ENCODE data around the gene LRRC71. TPM values are rescaled to one million over a fixed set of nuclear protein-coding genes. Genes with fewer than 3 reads are reported as not detected.

Gene LRRC71
- total RNA-seq, 3 donors from 2014 or later = not detected

DNA sequence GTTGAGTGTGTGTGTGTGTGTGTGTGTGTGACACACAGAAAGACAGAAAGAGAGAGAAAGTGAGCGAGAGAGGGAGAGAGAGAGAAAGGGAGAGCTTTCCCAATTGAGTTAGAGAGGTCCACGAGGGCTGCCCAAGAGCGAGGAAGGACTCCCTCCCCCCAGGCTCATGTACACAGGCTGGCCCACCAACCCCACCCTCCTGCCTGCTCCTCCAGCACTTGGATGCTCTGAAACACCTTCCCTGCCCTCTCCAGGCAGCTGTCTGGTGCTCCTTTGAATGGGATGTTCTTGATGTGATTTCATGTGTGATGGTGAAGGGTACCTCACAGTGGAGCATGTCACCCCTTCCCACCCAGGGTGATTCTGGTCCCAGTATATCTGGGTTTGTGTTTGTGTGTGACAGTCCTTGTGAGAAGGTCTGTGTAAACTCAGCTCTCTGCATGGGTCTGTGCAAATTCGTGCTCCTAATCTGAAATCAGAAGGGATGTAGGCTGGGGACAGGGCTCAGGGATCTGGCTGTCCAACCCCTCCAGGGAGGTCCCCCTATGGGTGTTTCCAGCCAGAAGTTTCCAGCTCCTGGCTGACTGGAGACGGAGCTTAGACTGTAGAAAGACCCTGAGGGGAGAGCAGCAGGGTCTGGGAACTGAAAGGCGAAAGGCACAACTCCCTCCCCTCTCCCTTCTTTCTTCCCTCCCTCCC lies 33.7 kb upstream of the LRRC71 start:
- TF ChIP-seq, protein P1, sequence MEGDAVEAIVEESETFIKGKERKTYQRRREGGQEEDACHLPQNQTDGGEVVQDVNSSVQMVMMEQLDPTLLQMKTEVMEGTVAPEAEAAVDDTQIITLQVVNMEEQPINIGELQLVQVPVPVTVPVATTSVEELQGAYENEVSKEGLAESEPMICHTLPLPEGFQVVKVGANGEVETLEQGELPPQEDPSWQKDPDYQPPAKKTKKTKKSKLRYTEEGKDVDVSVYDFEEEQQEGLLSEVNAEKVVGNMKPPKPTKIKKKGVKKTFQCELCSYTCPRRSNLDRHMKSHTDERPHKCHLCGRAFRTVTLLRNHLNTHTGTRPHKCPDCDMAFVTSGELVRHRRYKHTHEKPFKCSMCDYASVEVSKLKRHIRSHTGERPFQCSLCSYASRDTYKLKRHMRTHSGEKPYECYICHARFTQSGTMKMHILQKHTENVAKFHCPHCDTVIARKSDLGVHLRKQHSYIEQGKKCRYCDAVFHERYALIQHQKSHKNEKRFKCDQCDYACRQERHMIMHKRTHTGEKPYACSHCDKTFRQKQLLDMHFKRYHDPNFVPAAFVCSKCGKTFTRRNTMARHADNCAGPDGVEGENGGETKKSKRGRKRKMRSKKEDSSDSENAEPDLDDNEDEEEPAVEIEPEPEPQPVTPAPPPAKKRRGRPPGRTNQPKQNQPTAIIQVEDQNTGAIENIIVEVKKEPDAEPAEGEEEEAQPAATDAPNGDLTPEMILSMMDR (IDR thresholded peaks at IDR 0.05) = no peak
- H3K4me1 ChIP-seq (ENCODE audit: low read depth) = no peaks in the 10 kb centered on the region
- intact Hi-C loops (cut with DNase I, micrococcal nuclease) = no loop called here
- DNase-seq = no peak
- H3K4me3 ChIP-seq = no peak overlapping the region
- H3K9me3 ChIP-seq = no peaks in the 10 kb centered on the region
- no peak for ATAC-seq
- H3K36me3 ChIP-seq (ENCODE audit: low read depth) = no peaks in the 10 kb centered on the region

DNA sequence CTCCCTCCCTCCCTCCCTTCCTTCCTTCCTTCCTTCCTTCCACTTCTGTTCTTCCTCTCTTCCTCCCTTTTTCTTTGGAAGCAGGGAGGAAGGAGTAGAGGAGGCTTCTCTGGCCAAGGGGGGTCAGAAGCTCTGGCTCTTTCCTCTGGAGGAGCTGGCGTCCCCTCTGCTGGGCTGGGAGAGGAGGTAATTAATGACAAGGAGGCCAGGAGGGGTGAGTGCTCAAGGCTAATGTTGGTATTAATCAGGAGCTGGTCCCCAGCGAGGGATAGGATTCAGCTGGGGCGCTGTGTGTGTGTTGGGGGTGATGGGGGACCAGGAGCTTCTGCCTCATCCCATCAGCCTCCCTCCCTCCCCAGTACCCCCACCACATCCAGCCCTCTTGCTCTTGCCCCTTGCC lies 33.1 kb upstream of the LRRC71 start:
- peaks cover 3% of the 10 kb centered on the region for H3K4me1 ChIP-seq (ENCODE audit: low read depth)
- DNase-seq = no peak
- no peaks in the 10 kb centered on the region for H3K36me3 ChIP-seq (ENCODE audit: low read depth)
- intact Hi-C loops (cut with DNase I, micrococcal nuclease) = no loop called here
- ATAC-seq = no peak
- no peak overlapping the region for H3K4me3 ChIP-seq
- TF ChIP-seq, protein P1 (IDR thresholded peaks at IDR 0.05) = no peak
- H3K9me3 ChIP-seq = no peaks in the 10 kb centered on the region

DNA sequence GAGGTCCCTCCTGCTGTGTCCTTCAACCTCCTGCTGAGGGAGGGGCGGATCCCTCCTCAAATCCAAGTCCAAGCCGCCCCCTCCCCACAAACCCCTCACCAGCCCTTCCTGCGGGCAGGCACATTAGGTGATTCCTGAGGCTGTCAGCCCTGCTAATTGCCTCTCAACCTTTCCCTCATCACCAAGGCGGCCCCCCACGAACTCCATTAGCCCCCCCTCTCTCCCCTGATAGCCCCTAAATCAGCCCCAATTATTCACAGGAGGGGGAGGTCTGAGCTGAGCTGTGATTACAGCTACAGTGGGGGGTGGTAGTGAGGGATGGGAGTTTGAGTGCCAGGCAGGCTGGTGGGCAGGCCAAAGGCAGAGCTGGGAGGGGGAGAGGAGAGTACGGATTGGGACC lies 32.7 kb upstream of the LRRC71 start:
- no peaks in the 10 kb centered on the region for H3K9me3 ChIP-seq
- peaks cover 3% of the 10 kb centered on the region for H3K4me1 ChIP-seq (ENCODE audit: low read depth)
- H3K4me3 ChIP-seq = no peak overlapping the region
- ATAC-seq (no peak), DNase-seq (no peak)
- no peaks in the 10 kb centered on the region for H3K36me3 ChIP-seq (ENCODE audit: low read depth)
- TF ChIP-seq, protein P1 (IDR thresholded peaks at IDR 0.05) = no peak
- intact Hi-C loops (cut with DNase I, micrococcal nuclease) = no loop called here

DNA sequence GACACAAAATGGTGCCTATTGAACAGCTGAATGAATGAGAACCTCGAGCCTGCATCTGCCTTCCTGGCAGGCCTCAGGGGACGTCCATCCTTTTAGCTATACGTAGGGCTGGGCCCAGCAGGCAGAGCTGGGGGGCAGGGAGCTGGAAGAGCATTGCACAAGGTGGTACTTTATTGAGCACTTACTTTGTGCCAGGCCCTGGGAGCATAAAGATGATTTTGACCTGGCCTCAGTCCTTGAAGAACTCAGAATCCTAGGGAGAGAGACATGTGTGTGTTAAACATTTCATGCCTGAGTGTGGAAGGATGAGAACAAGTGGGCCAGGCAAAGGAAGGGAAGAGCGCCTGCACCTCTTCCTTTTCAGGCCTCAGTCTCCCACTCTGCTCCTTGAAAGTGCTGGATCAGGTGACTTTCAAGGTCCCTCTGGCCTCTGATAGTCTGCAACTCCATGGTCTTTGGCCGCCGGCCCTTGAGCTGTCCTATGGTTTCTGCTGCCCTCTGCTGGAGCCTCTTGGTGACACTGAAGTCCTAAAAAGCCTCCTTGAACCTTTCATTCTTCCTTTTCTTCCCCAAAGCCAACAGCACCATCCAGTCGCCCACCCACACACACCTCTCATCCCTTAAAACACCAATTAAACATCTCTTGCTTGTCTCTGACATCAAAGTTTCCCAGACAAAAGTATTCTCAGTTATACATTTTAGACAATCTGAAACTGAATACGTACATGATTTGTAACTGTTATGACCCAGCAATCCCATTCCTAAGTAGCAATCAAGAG lies 30.4 kb upstream of the LRRC71 start:
- no peaks in the 10 kb centered on the region for H3K36me3 ChIP-seq (ENCODE audit: low read depth)
- intact Hi-C loops (cut with DNase I, micrococcal nuclease) = no loop called here

DNA sequence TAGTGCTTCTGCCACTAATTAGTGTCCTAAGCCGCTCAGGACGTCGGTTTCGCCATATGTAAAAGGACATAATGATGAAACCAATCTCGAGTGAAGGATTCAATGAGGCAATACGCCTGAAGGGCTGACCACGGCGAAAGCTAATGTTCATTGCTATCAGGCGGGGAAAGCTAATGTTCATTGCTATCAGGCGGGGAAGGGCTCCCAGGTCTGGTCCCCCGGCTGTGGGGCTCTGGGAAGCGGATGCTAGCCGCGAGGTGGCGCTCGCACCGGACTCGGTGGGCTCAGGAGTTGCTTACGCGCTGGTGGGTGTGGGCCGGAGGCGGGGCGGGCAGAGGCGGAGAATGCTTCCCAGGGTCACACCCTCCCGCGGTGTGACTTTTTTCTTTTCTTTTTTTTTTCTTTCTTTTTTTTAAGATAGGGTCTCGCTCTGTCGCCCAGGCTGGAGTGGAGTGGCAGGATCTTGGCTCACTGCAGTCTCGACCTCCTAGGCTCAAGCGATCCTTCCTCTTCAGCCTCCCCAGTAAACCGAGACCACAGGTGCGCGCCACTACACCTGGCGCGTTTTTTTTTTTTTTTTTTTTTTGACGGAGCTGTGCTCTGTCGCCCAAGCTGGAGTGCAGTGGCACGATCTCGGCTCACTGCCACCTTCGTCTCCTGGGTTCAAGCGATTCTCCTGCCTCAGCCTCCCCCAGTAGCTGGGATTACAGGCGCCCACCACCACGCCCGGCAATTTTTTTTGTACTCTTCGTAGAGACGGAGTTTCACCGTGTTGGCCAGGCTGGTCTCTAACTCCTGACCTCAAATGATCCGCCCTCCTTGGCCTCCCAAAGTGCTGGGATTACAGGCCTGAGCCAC lies 28.0 kb upstream of the LRRC71 start:
- Histone ChIP-seq H3K4me3 (no peak overlapping the region), H3K4me1 (ENCODE audit: low read depth) (peaks cover 3% of the 10 kb centered on the region), H3K36me3 (ENCODE audit: low read depth) (no peaks in the 10 kb centered on the region), H3K9me3 (no peaks in the 10 kb centered on the region)
- TF ChIP-seq, protein P1 (IDR thresholded peaks at IDR 0.05) = peak; percentile 79
- intact Hi-C loops (cut with DNase I, micrococcal nuclease) = no loop called here
- DNase-seq (peak; percentile 90 to 96 (median 94)), ATAC-seq (peak; percentile 95)

More for the DNA sequence above, 30.4 kb upstream of the LRRC71 start:
- Histone ChIP-seq H3K9me3 (no peaks in the 10 kb centered on the region), H3K4me3 (no peak overlapping the region), H3K4me1 (ENCODE audit: low read depth) (peaks cover 3% of the 10 kb centered on the region)
- ATAC-seq (peak; percentile 62), DNase-seq (peak in 2 of 3 donors; percentile 79 to 93)
- TF ChIP-seq, protein P1 (IDR thresholded peaks at IDR 0.05) = peak; percentile 68
